Stimulated activated CD4-positive, alpha-beta T cell treated with anti-CD3 and anti-CD28 coated beads, TNF-alpha, amount 100 ng/mL, for 4 hours (primary cell): ENCODE measurements around the gene MRPL34.
"Not testable (repeated sequence)": the region's sequence is repeated elsewhere in the genome, so short reads cannot be mapped to it uniquely, and the experiment has no call there.

Source experiments
- DNase-seq, 3 experiments: peaks; one replicate each; pipeline ENCODE4 v3.0.0-alpha.2; 2020; ENCODE audit warnings: low read depth in 3 of 3

MRPL34 gene

GRCh38 chr19:17285415-17286135 is 20.1 kb upstream of the MRPL34 start:
- DNase-seq = no peak

GRCh38 chr19:17286263-17286662 is 19.4 kb upstream of the MRPL34 start:
- no peak for DNase-seq

GRCh38 chr19:17286752-17287151 is 18.9 kb upstream of the MRPL34 start:
- no peak for DNase-seq

- peak in 1 of 3 experiments; percentile 30 for DNase-seq
Observed at GRCh38 chr19:17289489-17289888, 16.2 kb upstream of the MRPL34 start.

- peak; percentile 55 to 68 (median 59) for DNase-seq
Observed at GRCh38 chr19:17292301-17293074, 13.2 kb upstream of the MRPL34 start.

GRCh38 chr19:17293605-17294004 is 12.1 kb upstream of the MRPL34 start:
- DNase-seq = no peak

- DNase-seq = peak in 1 of 3 experiments; percentile 26
Observed at GRCh38 chr19:17294051-17294891, 11.4 kb upstream of the MRPL34 start.

GRCh38 chr19:17295551-17295950 is 10.1 kb upstream of the MRPL34 start:
- not testable (repeated sequence) for DNase-seq

GRCh38 chr19:17296273-17296672 is 9.4 kb upstream of the MRPL34 start:
- no peak for DNase-seq

GRCh38 chr19:17296976-17297375 is 8.7 kb upstream of the MRPL34 start:
- no peak for DNase-seq

- no peak for DNase-seq
Observed at GRCh38 chr19:17300992-17301619, 4.6 kb upstream of the MRPL34 start.

- DNase-seq = no peak
Observed at GRCh38 chr19:17302391-17303166, 3.1 kb upstream of the MRPL34 start.

- DNase-seq = peak; percentile 87
Observed at GRCh38 chr19:17303167-17303939, 2.3 kb upstream of the MRPL34 start, which contains the start of gene ABHD8. Gene ABHD8, minus strand, starts transcription at chr19:17303425. Its CDS starts 1,809 bp downstream, at chr19:17301616.

- DNase-seq = no peak
Observed at GRCh38 chr19:17303940-17304267, 1.8 kb upstream of the MRPL34 start.

- no peak for DNase-seq
Observed at GRCh38 chr19:17304386-17305215, 1.1 kb upstream of the MRPL34 start.

- DNase-seq = no peak
Observed at GRCh38 chr19:17305216-17305516, 506 bp upstream of the MRPL34 start.

- no peak for DNase-seq
Observed at GRCh38 chr19:17306285-17306714, 628 bp downstream of the MRPL34 start.

GRCh38 chr19:17307876-17308377 is 2.3 kb downstream of the MRPL34 start:
- DNase-seq = no peak
